ENCODE data around the gene PTMS. TPM values are rescaled to one million over a fixed set of nuclear protein-coding genes. Genes with fewer than 3 reads are reported as not detected.

PTMS gene
- total and polyA plus RNA-seq, 2 experiments from 2014 or later = 180 to 315 TPM

DNA sequence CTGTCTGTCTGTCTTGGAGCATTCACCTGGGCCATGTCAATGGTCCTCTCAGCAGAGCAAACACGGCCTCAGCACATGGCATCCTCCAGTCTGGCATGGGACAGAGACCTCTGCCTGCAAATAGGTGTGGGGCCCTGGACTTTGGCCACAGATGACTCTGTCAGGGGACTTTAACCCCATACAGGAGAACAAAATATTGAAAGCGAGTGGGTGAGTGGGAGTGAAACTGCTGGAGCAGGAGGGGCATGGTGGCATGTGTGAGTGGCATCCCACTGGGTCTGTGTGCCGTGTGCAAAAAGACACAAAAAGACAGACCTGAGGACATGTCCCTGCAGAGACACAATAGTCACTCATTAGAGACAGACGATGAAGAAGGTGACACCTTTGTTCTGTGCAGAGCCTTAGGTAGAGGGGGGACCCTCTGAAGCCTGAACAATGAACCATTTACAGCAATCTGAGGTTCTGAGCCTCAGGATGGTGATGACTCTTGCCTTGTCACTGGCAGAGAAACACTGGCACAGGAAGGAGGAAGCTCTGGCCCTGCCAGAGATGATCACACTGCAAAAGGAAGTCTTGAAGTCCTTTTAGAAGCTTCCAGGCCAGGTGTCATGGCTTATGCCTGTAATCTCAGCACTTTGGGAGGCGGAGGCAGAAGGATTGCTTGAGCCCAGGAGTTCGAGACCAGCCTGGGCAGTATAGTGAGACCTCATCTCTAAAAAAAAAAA lies 13.7 kb downstream of the PTMS start:
- DNase-seq (ENCODE audit: low spot score) = peak; percentile 33
- peak overlapping the region; percentile 39 for H3K27ac ChIP-seq
- peak overlapping the region; percentile 89 for H3K4me2 ChIP-seq
- no peaks in the 10 kb centered on the region for H3K27me3 ChIP-seq
- H3K79me2 ChIP-seq = no peaks in the 10 kb centered on the region
- H3K4me3 ChIP-seq = no peak overlapping the region
- H3K9me2 ChIP-seq (replicated peaks; ENCODE audit: insufficient read depth) = no peaks in the 10 kb centered on the region
- no peaks in the 10 kb centered on the region for H4K20me1 ChIP-seq (ENCODE audit: insufficient read depth, poor library complexity, severe bottlenecking)
- 80% methylated on average over 6 of the region's 6 CpGs for WGBS (ENCODE audit: low lambda C conversion rate, missing lambda C conversion rate)
- no peak overlapping the region for H2AFZ ChIP-seq
- no peaks in the 10 kb centered on the region for H3K9me3 ChIP-seq (ENCODE audit: low read depth)
- H3K4me1 ChIP-seq (ENCODE audit: insufficient read depth) = peaks cover 32% of the 10 kb centered on the region
- TF ChIP-seq EZH2 (IDR thresholded peaks at IDR 0.05; ENCODE audit: borderline replicate concordance) (no peak), EZH2phosphoT487 (IDR thresholded peaks at IDR 0.05; ENCODE audit: low read depth, severe bottlenecking, unreplicated experiment) (no peak)
- TF ChIP-seq, protein P1, sequence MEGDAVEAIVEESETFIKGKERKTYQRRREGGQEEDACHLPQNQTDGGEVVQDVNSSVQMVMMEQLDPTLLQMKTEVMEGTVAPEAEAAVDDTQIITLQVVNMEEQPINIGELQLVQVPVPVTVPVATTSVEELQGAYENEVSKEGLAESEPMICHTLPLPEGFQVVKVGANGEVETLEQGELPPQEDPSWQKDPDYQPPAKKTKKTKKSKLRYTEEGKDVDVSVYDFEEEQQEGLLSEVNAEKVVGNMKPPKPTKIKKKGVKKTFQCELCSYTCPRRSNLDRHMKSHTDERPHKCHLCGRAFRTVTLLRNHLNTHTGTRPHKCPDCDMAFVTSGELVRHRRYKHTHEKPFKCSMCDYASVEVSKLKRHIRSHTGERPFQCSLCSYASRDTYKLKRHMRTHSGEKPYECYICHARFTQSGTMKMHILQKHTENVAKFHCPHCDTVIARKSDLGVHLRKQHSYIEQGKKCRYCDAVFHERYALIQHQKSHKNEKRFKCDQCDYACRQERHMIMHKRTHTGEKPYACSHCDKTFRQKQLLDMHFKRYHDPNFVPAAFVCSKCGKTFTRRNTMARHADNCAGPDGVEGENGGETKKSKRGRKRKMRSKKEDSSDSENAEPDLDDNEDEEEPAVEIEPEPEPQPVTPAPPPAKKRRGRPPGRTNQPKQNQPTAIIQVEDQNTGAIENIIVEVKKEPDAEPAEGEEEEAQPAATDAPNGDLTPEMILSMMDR (IDR thresholded peaks at IDR 0.05; ENCODE audit: poor library complexity) = no peak
- no peaks in the 10 kb centered on the region for H3K36me3 ChIP-seq (replicated peaks; ENCODE audit: insufficient read depth, low read depth)

DNA sequence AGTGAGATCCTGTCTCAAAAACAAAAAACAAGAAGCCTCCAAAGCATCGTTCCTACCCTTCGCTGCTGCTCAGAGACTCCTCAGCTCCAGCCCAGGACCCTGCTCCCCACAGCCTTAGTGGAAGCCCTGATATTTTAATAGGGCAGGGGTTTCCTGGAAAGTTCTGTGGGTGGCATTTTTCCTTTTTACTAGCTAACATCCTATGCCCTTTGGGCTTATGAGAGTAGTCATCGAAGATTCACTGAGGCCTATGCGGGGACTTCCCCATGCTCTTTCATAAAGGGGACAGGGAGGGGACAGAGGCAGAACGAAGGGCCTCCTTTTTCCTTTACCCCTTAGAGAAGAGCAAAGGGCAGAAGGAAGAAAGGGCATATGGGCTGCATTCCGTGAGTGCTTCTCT lies 14.4 kb downstream of the PTMS start:
- peaks cover 26% of the 10 kb centered on the region for H3K4me1 ChIP-seq (ENCODE audit: insufficient read depth)
- H3K4me2 ChIP-seq = no peak overlapping the region
- H3K36me3 ChIP-seq (replicated peaks; ENCODE audit: insufficient read depth, low read depth) = no peaks in the 10 kb centered on the region
- WGBS (ENCODE audit: low lambda C conversion rate, missing lambda C conversion rate) = 90% methylated on average over 6 of the region's 6 CpGs
- H3K4me3 ChIP-seq = no peak overlapping the region
- no peak overlapping the region for H3K27ac ChIP-seq
- no peaks in the 10 kb centered on the region for H3K9me3 ChIP-seq (ENCODE audit: low read depth)
- TF ChIP-seq, protein P1 (IDR thresholded peaks at IDR 0.05; ENCODE audit: poor library complexity) = no peak
- TF ChIP-seq EZH2phosphoT487 (IDR thresholded peaks at IDR 0.05; ENCODE audit: low read depth, severe bottlenecking, unreplicated experiment) (no peak), EZH2 (IDR thresholded peaks at IDR 0.05; ENCODE audit: borderline replicate concordance) (no peak)
- H3K9me2 ChIP-seq (replicated peaks; ENCODE audit: insufficient read depth) = no peaks in the 10 kb centered on the region
- peak; percentile 3 for DNase-seq (ENCODE audit: low spot score)
- no peaks in the 10 kb centered on the region for H3K79me2 ChIP-seq
- no peaks in the 10 kb centered on the region for H3K27me3 ChIP-seq
- H2AFZ ChIP-seq = no peak overlapping the region
- no peaks in the 10 kb centered on the region for H4K20me1 ChIP-seq (ENCODE audit: insufficient read depth, poor library complexity, severe bottlenecking)

DNA sequence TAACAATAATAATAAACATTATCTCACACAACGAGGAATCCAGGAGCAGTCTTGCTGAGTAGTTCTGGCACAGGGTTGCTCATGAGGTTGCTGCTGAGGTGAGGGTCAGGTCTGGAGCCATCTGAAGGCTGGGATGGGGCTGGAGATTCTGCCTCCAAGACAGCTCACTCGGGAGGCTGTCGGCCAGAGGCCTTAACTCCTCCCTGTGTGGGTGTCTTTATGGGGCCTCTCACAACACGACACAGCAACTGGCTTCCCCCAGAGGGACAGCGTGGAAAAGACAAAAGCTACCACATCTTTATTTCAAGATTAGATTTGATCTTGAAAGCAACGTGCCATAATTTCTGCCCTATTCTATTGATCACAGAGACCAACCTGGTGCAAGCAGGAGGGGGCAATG lies 16.0 kb downstream of the PTMS start:
- H3K27ac ChIP-seq = no peak overlapping the region
- H3K27me3 ChIP-seq = no peaks in the 10 kb centered on the region
- no peaks in the 10 kb centered on the region for H3K9me3 ChIP-seq (ENCODE audit: low read depth)
- no peaks in the 10 kb centered on the region for H4K20me1 ChIP-seq (ENCODE audit: insufficient read depth, poor library complexity, severe bottlenecking)
- H3K4me3 ChIP-seq = no peak overlapping the region
- H3K4me2 ChIP-seq = no peak overlapping the region
- H3K36me3 ChIP-seq (replicated peaks; ENCODE audit: insufficient read depth, low read depth) = no peaks in the 10 kb centered on the region
- no peaks in the 10 kb centered on the region for H3K79me2 ChIP-seq
- TF ChIP-seq, protein P1 (IDR thresholded peaks at IDR 0.05; ENCODE audit: poor library complexity) = no peak
- TF ChIP-seq EZH2 (IDR thresholded peaks at IDR 0.05; ENCODE audit: borderline replicate concordance) (no peak), EZH2phosphoT487 (IDR thresholded peaks at IDR 0.05; ENCODE audit: low read depth, severe bottlenecking, unreplicated experiment) (no peak)
- no peak for DNase-seq (ENCODE audit: low spot score)
- WGBS (ENCODE audit: low lambda C conversion rate, missing lambda C conversion rate) = 73% methylated on average over 6 of the region's 6 CpGs
- peaks cover 16% of the 10 kb centered on the region for H3K4me1 ChIP-seq (ENCODE audit: insufficient read depth)
- no peaks in the 10 kb centered on the region for H3K9me2 ChIP-seq (replicated peaks; ENCODE audit: insufficient read depth)
- no peak overlapping the region for H2AFZ ChIP-seq
